GM23248 (cell line): ENCODE data around the gene MMEL1. TPM values are rescaled to one million over a fixed set of nuclear protein-coding genes. Genes with fewer than 3 reads are reported as not detected.

ENCODE experiments used
- DNase-seq: peaks from one replicate; pipeline ENCODE4 v3.0.0-alpha.2; 2015
- H2AFZ ChIP-seq: fragments of 200-600 bp; sonication (generic); 2 replicates; pipeline ENCODE4 v1.6.1; 2016; ENCODE audit warnings: antibody characterized with exemption
- H3F3A ChIP-seq: fragments of 200-600 bp; sonication (generic); 2 replicates; pipeline ENCODE4 v1.6.1; 2016; ENCODE audit warnings: mild to moderate bottlenecking, antibody characterized with exemption, mixed run types; ENCODE audit not compliant: insufficient read depth
- H3K27ac ChIP-seq: fragments of 200-600 bp; sonication (generic); 2 replicates; pipeline ENCODE4 v1.5.1; 2016; ENCODE audit warnings: mild to moderate bottlenecking
- H3K27me3 ChIP-seq: fragments of 200-600 bp; sonication (generic); replicated peaks from 2 replicates; pipeline ENCODE4 v1.6.1; 2016; ENCODE audit warnings: mild to moderate bottlenecking; ENCODE audit not compliant: insufficient read depth
- H3K36me3 ChIP-seq: fragments of 200-600 bp; sonication (generic); 2 replicates; pipeline ENCODE4 v1.6.1; 2016; ENCODE audit warnings: low read depth, mild to moderate bottlenecking
- H3K4me1 ChIP-seq: fragments of 200-600 bp; sonication (generic); 2 replicates; pipeline ENCODE4 v1.6.1; 2016; ENCODE audit warnings: mild to moderate bottlenecking; ENCODE audit not compliant: insufficient read depth
- H3K4me2 ChIP-seq: fragments of 200-600 bp; sonication (generic); one replicate; pipeline ENCODE4 v1.6.1; 2016; ENCODE audit warnings: mild to moderate bottlenecking; ENCODE audit not compliant: unreplicated experiment
- H3K4me3 ChIP-seq: fragments of 200-600 bp; sonication (generic); 2 replicates; pipeline ENCODE4 v1.5.1; 2016; ENCODE audit warnings: mild to moderate bottlenecking
- H3K79me2 ChIP-seq: fragments of 200-600 bp; sonication (generic); 2 replicates; pipeline ENCODE4 v1.6.1; 2016; ENCODE audit warnings: mild to moderate bottlenecking; ENCODE audit not compliant: insufficient read depth
- H3K9ac ChIP-seq: fragments of 200-600 bp; sonication (generic); 2 replicates; pipeline ENCODE4 v1.6.1; 2016; ENCODE audit warnings: mild to moderate bottlenecking
- H3K9me2 ChIP-seq: fragments of 200-600 bp; sonication (generic); 2 replicates; pipeline ENCODE4 v1.6.1; 2016; ENCODE audit warnings: mixed run types, mild to moderate bottlenecking, moderate library complexity; ENCODE audit not compliant: insufficient read depth
- H3K9me3 ChIP-seq: fragments of 200-600 bp; sonication (generic); one replicate; pipeline ENCODE4 v1.6.1; 2017; ENCODE audit warnings: low read depth
- H4K20me1 ChIP-seq: fragments of 200-600 bp; sonication (generic); 2 replicates; pipeline ENCODE4 v1.6.0; 2016; ENCODE audit not compliant: insufficient read depth
- EZH2 ChIP-seq: fragments of 200-600 bp; sonication (generic); IDR thresholded peaks from 2 replicates; pipeline ENCODE4 v1.6.1; 2018; ENCODE audit warnings: antibody characterized with exemption, mild to moderate bottlenecking; ENCODE audit not compliant: insufficient read depth, poor library complexity, severe bottlenecking
- EZH2phosphoT487 ChIP-seq: fragments of 200-600 bp; sonication (generic); IDR thresholded peaks from 2 replicates; pipeline ENCODE4 v1.6.1; 2018; ENCODE audit warnings: antibody characterized with exemption, moderate library complexity, mild to moderate bottlenecking, low read depth; ENCODE audit not compliant: insufficient read depth
- WGBS, 2 experiments: methylation state at CpG; one replicate each; pipeline ENCODE4 v1.1.6; 2015 to 2017; ENCODE audit warnings: low lambda C conversion rate in 2 of 2, low coverage in 1 of 2; ENCODE audit errors: missing lambda C conversion rate in 2 of 2; 5-methylcytosine and 5-hydroxymethylcytosine counted together
- in situ Hi-C: fragments of 300-500 bp; cut with MboI; formaldehyde crosslinking; loops from 2 replicates; pipeline ENCODE4 v1.15.0; 2020
- polyA plus RNA-seq: library from polyadenylated mRNA; unstranded; fragments of >200 nt; fragmentation: Nextera tagmentation; extraction: Ambion mirVana; gene quantifications from 2 replicates; pipeline ENCODE4 v1.2.1, GENCODE V29; 2016
- total RNA-seq: library from RNA; depleted of rRNA; stranded (reverse); fragments of >200 nt; shearing (Covaris generic); gene quantifications from 2 replicates; pipeline ENCODE4 v1.2.3, GENCODE V29; 2014

MMEL1 gene
- total and polyA plus RNA-seq, 2 experiments from 2014 or later: not detected

DNA sequence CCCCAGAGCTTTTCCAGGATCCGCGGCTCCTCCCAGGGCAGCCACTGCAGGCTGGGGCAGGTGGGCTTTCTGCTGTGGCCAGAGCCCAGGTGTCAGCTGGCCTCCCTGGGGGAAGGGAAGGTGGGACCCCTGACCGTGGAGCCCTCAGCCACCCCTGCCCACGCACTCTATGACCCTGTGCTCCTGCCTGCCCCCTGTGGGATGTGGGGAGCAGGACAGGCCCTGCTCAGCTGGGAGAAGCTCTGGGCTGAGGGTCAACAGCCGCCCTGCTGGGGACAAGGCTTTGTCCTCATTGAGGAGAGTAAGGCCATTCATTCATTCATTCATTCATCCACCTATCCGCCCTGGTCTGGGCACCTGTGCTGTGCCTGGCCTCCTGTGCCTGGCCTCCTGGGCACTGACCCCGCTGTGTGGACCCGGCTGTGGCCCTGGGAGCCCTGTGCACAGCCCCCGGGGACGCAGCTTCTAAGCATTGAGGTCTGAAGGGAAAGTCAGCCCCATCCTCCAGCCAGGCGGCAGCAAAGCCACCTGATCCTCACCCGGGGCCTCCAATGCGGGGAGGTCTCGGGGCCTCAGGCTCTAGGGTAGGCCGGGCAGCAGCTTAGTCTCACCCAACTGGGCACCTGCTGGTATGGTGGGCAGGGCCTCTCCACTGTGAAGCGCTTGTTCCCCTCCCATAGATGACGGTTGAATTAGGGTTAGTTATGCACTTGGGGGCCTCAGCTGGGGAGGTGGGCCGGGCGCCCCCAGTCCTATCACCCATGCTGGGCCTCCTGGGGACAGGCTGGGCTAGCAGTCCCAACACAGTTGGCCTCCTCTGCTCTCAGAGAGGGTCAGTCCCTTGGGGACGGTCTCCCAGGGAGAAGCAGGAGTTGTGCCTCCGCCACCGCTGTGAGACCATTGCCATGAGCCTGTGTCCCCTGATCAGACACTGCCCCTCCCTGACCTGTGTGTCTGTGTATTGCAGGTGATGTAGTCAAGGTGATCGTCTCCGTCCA lies 70.6 kb downstream of the MMEL1 start:
- no peaks in the 10 kb centered on the region for H3F3A ChIP-seq
- no peak overlapping the region for H3K4me2 ChIP-seq
- H3K27ac ChIP-seq: no peak overlapping the region
- 0 out of 2 replicates have a peak, but pooled peaks cover under 1% of the 10 kb centered on the region for H3K4me1 ChIP-seq
- H3K36me3 ChIP-seq: no peaks in the 10 kb centered on the region
- no peak overlapping the region for H3K9ac ChIP-seq
- in situ Hi-C loops: no loop called here
- no peaks in the 10 kb centered on the region for H3K9me3 ChIP-seq
- H3K27me3 ChIP-seq: peaks cover 14% of the 10 kb centered on the region
- no peak overlapping the region for H3K4me3 ChIP-seq
- no peaks in the 10 kb centered on the region for H4K20me1 ChIP-seq
- H3K79me2 ChIP-seq: no peaks in the 10 kb centered on the region
- WGBS, 2 experiments: 80 to 82% methylated on average over 20 to 24 of the region's 24 CpGs
- peak; percentile 27 for DNase-seq
- TF ChIP-seq EZH2phosphoT487 (no peak), EZH2 (no peak)
- no peaks in the 10 kb centered on the region for H3K9me2 ChIP-seq
- H2AFZ ChIP-seq: no peak overlapping the region

DNA sequence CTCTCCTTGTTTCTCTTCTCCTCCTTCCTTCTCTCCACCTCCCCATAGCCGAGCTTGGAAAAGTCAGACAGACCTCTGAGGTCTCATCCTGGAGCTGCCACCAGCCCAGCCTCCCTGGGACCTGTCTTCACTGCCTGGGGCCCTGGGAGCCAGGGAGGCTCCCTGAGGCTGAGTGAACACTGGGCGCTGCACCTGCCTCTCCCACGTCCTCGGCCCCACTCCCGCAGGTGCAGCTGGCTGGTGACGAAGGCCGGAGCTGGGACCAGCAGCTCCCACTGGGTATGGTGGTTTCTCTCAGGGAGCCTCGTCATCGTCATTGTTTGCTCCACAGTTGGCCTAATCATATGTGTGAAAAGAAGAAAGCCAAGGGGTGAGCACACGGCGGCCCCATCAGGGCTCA lies 71.4 kb downstream of the MMEL1 start:
- no peaks in the 10 kb centered on the region for H3K36me3 ChIP-seq
- no peak overlapping the region for H3K4me3 ChIP-seq
- H3K27me3 ChIP-seq: peaks cover 12% of the 10 kb centered on the region
- 85 to 86% methylated on average over 11 of the region's 11 CpGs for WGBS, 2 experiments
- no peaks in the 10 kb centered on the region for H3K9me3 ChIP-seq
- H3K4me2 ChIP-seq: no peak overlapping the region
- H3K79me2 ChIP-seq: no peaks in the 10 kb centered on the region
- H4K20me1 ChIP-seq: no peaks in the 10 kb centered on the region
- TF ChIP-seq EZH2 (no peak), EZH2phosphoT487 (no peak)
- 0 out of 2 replicates have a peak, but pooled peaks cover 5% of the 10 kb centered on the region for H3K4me1 ChIP-seq
- H3F3A ChIP-seq: no peaks in the 10 kb centered on the region
- no peaks in the 10 kb centered on the region for H3K9me2 ChIP-seq
- H3K9ac ChIP-seq: no peak overlapping the region
- DNase-seq: no peak
- in situ Hi-C loops: no loop called here
- no peak overlapping the region for H2AFZ ChIP-seq
- no peak overlapping the region for H3K27ac ChIP-seq

DNA sequence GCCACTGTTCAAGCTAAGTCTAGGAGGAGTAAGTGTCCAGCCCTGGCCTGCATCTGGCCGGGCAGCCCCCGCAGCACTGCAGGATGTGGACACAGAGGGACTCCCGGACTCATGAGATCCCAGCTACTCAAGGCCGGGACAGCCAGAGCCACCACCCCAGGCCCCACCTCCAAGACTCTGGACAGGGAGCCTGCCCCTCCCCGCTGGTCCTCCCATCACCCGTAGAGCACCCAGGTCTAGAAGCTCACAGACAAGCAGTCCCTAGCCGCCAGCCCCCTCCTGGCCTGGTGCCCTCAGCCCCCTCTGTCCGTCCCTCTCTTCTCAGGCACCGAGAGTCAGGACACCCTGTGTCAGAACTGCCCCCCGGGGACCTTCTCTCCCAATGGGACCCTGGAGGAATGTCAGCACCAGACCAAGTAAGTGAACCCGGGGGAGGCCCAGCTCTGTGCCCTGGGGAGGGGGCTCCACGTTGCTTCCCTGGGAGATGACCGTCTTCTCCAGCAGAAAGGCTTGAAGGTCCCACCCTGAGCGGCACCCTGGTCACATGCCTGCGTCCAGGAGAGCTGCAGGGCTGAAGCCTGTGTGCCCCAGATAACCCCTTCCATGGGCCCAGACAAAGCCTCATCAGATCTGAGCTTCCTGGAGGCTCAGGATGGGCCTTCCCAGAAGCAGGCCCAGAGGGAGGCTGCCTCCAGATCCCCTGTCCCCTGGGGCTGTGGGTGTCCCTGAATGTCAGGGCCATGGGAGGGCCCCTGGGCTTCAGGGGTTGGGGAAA lies 72.3 kb downstream of the MMEL1 start:
- no peaks in the 10 kb centered on the region for H3K9me2 ChIP-seq
- H3K27ac ChIP-seq: no peak overlapping the region
- H3K4me3 ChIP-seq: no peak overlapping the region
- in situ Hi-C loops: no loop called here
- no peaks in the 10 kb centered on the region for H3K79me2 ChIP-seq
- peaks cover 7% of the 10 kb centered on the region for H3K27me3 ChIP-seq
- no peak overlapping the region for H3K9ac ChIP-seq
- no peaks in the 10 kb centered on the region for H3K36me3 ChIP-seq
- 0 out of 2 replicates have a peak, but pooled peaks cover 5% of the 10 kb centered on the region for H3K4me1 ChIP-seq
- no peaks in the 10 kb centered on the region for H3K9me3 ChIP-seq
- H3K4me2 ChIP-seq: no peak overlapping the region
- no peak overlapping the region for H2AFZ ChIP-seq
- no peak for DNase-seq
- TF ChIP-seq EZH2phosphoT487 (no peak), EZH2 (no peak)
- no peaks in the 10 kb centered on the region for H4K20me1 ChIP-seq
- H3F3A ChIP-seq: no peaks in the 10 kb centered on the region
- WGBS, 2 experiments: 84 to 92% methylated on average over 13 to 14 of the region's 15 CpGs

DNA sequence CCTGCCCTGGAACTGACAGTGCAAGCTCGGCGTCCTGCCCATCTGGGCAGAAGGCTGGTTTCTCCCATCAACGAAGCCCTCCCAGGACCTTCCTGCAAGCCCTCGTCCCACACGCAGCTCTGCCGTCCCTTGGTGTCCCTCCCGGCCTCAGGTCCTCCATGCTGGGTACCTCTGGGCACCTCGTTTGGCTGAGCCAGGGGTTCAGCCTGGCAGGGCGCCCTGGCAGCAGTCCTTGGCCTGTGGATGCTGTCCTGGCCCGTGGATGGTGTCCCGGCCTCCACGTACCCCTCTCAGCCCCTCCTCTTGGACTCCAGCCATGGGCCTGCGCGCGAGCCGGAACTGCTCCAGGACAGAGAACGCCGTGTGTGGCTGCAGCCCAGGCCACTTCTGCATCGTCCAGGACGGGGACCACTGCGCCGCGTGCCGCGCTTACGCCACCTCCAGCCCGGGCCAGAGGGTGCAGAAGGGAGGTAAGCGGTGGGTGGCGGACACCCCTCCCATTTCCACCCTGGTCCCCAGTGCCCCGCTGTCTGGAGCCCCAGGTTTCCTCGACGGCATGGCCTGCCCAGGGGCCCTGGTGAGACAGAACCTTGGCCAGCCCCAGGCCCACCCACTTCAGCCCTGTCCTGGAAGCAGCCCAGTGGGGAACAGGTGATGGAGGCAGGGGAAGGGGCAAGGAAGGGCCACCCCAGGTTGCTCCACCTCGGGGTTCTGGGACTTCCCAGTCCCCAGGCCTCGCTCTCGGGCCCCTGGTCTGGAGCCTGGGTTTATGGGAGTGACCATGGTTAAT lies 73.1 kb downstream of the MMEL1 start:
- DNase-seq: no peak
- Histone ChIP-seq H4K20me1 (no peaks in the 10 kb centered on the region), H3F3A (no peaks in the 10 kb centered on the region), H3K27ac (no peak overlapping the region), H3K79me2 (no peaks in the 10 kb centered on the region), H3K4me2 (no peak overlapping the region), H3K9me2 (no peaks in the 10 kb centered on the region), H2AFZ (no peak overlapping the region), H3K4me3 (no peak overlapping the region), H3K9ac (no peak overlapping the region), H3K36me3 (no peaks in the 10 kb centered on the region), H3K9me3 (no peaks in the 10 kb centered on the region), H3K4me1 (0 out of 2 replicates have a peak, but pooled peaks cover 5% of the 10 kb centered on the region), H3K27me3 (no peaks in the 10 kb centered on the region)
- TF ChIP-seq EZH2 (no peak), EZH2phosphoT487 (no peak)
- in situ Hi-C loops: no loop called here
- WGBS, 2 experiments: 83 to 86% methylated on average over 30 to 35 of the region's 35 CpGs
